Hematopoietic multipotent progenitor cell treated with erythropoietin and hydrocortisone succinate and interleukin-3 and kit ligand, for 4 days (in vitro differentiated cells): Measurements from ENCODE around the gene SCN3B.

ENCODE experiments used
- DNase-seq: peaks from one replicate; pipeline ENCODE4 v3.0.0-alpha.2; 2015

Gene SCN3B

GRCh38 chr11:123653827-123654565 lies 428 bp downstream of the SCN3B start:
- peak; percentile 60 for DNase-seq

GRCh38 chr11:123653483-123653826 lies 969 bp downstream of the SCN3B start:
- DNase-seq = no peak

- DNase-seq = no peak
These were observed 1.8 kb downstream of the SCN3B start for GRCh38 chr11:123652599-123652998.

GRCh38 chr11:123650901-123651300 lies 3.5 kb downstream of the SCN3B start:
- no peak for DNase-seq

- DNase-seq = no peak
These were observed 9.0 kb downstream of the SCN3B start for GRCh38 chr11:123645286-123645975.

GRCh38 chr11:123642435-123642834 lies 12.0 kb downstream of the SCN3B start:
- DNase-seq = no peak

GRCh38 chr11:123641495-123641840 lies 13.0 kb downstream of the SCN3B start:
- DNase-seq = no peak

GRCh38 chr11:123640677-123641494 lies 13.5 kb downstream of the SCN3B start:
- DNase-seq = peak; percentile 66

- DNase-seq = no peak
These were observed 14.4 kb downstream of the SCN3B start for GRCh38 chr11:123640029-123640428.

- no peak for DNase-seq
These were observed 24.3 kb downstream of the SCN3B start for GRCh38 chr11:123630126-123630608.

GRCh38 chr11:123628936-123629683 lies 25.3 kb downstream of the SCN3B start:
- DNase-seq = peak; percentile 65

GRCh38 chr11:123624974-123625373 lies 29.4 kb downstream of the SCN3B start:
- DNase-seq = no peak

- no peak for DNase-seq
These were observed 31.8 kb downstream of the SCN3B start for GRCh38 chr11:123622576-123622975.

- DNase-seq = no peak
These were observed 37.8 kb downstream of the SCN3B start for GRCh38 chr11:123616505-123617198.

GRCh38 chr11:123611698-123612097 lies 42.7 kb downstream of the SCN3B start:
- DNase-seq = no peak

GRCh38 chr11:123608945-123609344 lies 45.5 kb downstream of the SCN3B start:
- no peak for DNase-seq

GRCh38 chr11:123608371-123608770 lies 46.1 kb downstream of the SCN3B start:
- no peak for DNase-seq

GRCh38 chr11:123607781-123608180 lies 46.6 kb downstream of the SCN3B start:
- no peak for DNase-seq

GRCh38 chr11:123603666-123604065 lies 50.8 kb downstream of the SCN3B start:
- no peak for DNase-seq

GRCh38 chr11:123601743-123602142 lies 52.7 kb downstream of the SCN3B start:
- no peak for DNase-seq

- DNase-seq = no peak
These were observed 53.3 kb downstream of the SCN3B start for GRCh38 chr11:123601136-123601535.

GRCh38 chr11:123597859-123598258 lies 56.6 kb downstream of the SCN3B start:
- DNase-seq = no peak
